HCT116 (cell line): ENCODE measurements around the gene POLR1A. TPM values are rescaled to one million over a fixed set of nuclear protein-coding genes. Genes with fewer than 3 reads are reported as not detected.

Experiments
- ATAC-seq: fragments of 200-7000 bp; cut with Tn5 transposase; 2 replicates; pipeline ENCODE4 v1.9.1; 2020; ENCODE audit warnings: mild to moderate bottlenecking, moderate library complexity
- BruUV-seq: library from RNA; stranded (reverse); fragments of 400-500 nt; replicated peaks from 2 replicates; lab custom pipeline; 2021; lab: Mats Ljungman, UMichigan
- CTCF ChIA-PET: fragments of 300-600 bp; sonication (Branson Sonifier 250); formaldehyde crosslinking; loops from one replicate; lab custom pipeline; 2021; ENCODE audit warnings: antibody characterized with exemption; lab: Charles Lee
- POLR2A ChIA-PET: fragments of 300-600, 350-600 bp; sonication (Branson Sonifier 250); formaldehyde crosslinking; loops from one replicate; lab custom pipeline; 2021; ENCODE audit warnings: antibody characterized with exemption; lab: Charles Lee
- RAD21 ChIA-PET, 2 experiments: fragments of 300-600 bp; sonication (Branson Sonifier 250); formaldehyde crosslinking; loops; one replicate each; lab custom pipeline; 2023; ENCODE audit warnings: low total read pairs in 2 of 2; ENCODE audit not compliant: uncharacterized antibody in 2 of 2, unreplicated experiment in 2 of 2, low non-redundant PET in 1 of 2; lab: Charles Lee
- DNase-seq: peaks from one replicate; pipeline ENCODE4 v3.0.0-alpha.2; 2010; ENCODE audit warnings: low read depth, low spot score
- H2AFZ ChIP-seq: fragments of 200-600 bp; shearing (Covaris generic), sonication (generic); 2 replicates; pipeline ENCODE4 v1.6.1; 2017; ENCODE audit warnings: low read depth, mixed run types, mixed read lengths, antibody characterized with exemption, low read length; ENCODE audit not compliant: poor library complexity, severe bottlenecking
- H3K27ac ChIP-seq: 2 replicates; pipeline ENCODE4 v1.5.1; 2012; ENCODE audit warnings: low read depth, low read length
- H3K27me3 ChIP-seq: fragments of 200-600 bp; sonication (generic); 2 replicates; pipeline ENCODE4 v1.6.1; 2016; ENCODE audit warnings: mixed run types, low read length, mixed read lengths; ENCODE audit not compliant: insufficient read depth
- H3K36me3 ChIP-seq, 2 experiments: fragments of 200-500 bp in 1 of 2; fragments of 200-600 bp in 1 of 2; sonication (Bioruptor generic) in 1 of 2; sonication (generic) in 1 of 2; 2 replicates each; pipeline versions ENCODE4 v1.5.1 to v1.6.1; 2014 to 2016; ENCODE audit warnings: low read length in 2 of 2, inconsistent platforms in 1 of 2, mixed read lengths in 1 of 2, mixed run types in 1 of 2; ENCODE audit not compliant: insufficient read depth in 2 of 2, control insufficient read depth in 1 of 2
- H3K4me1 ChIP-seq, 2 experiments: fragments of 200-600 bp in 1 of 2; sonication (generic) in 1 of 2; 2 replicates each; pipeline versions ENCODE4 v1.5.1 to v1.6.1; 2012 to 2017; ENCODE audit warnings: low read length in 2 of 2, inconsistent platforms in 1 of 2, mild to moderate bottlenecking in 1 of 2, mixed read lengths in 1 of 2, mixed run types in 1 of 2, moderate library complexity in 1 of 2; ENCODE audit not compliant: insufficient read depth in 2 of 2, control insufficient read depth in 1 of 2
- H3K4me2 ChIP-seq: fragments of 200-600 bp; sonication (generic); 2 replicates; pipeline ENCODE4 v1.6.1; 2017; ENCODE audit warnings: mixed run types, low read length, mixed read lengths
- H3K4me3 ChIP-seq, 2 experiments: fragments of 200-600 bp in 1 of 2; sonication (generic) in 1 of 2; replicated peaks in 1 of 2; 2 replicates each; pipeline ENCODE4 v1.5.1; 2011 to 2016; ENCODE audit warnings: low read length in 2 of 2, control low read depth in 1 of 2, low read depth in 1 of 2, mild to moderate bottlenecking in 1 of 2, mixed read lengths in 1 of 2, mixed run types in 1 of 2
- H3K79me2 ChIP-seq: fragments of 200-600 bp; sonication (generic); 2 replicates; pipeline ENCODE4 v1.6.1; 2017; ENCODE audit warnings: mild to moderate bottlenecking, mixed run types, low read length, moderate library complexity, mixed read lengths; ENCODE audit not compliant: insufficient read depth
- H3K9ac ChIP-seq: fragments of 200-600 bp; sonication (generic); 2 replicates; pipeline ENCODE4 v1.6.1; 2016; ENCODE audit warnings: low read length, mixed read lengths
- H3K9me2 ChIP-seq: fragments of 200-600 bp; sonication (generic), shearing (Covaris generic); 2 replicates; pipeline ENCODE4 v1.6.1; 2017; ENCODE audit warnings: mixed run types, mild to moderate bottlenecking, moderate library complexity; ENCODE audit not compliant: insufficient read depth
- H3K9me3 ChIP-seq, 2 experiments: fragments of 200-500 bp in 1 of 2; fragments of 200-600 bp in 1 of 2; sonication (Bioruptor generic) in 1 of 2; sonication (generic) in 1 of 2; 2 replicates each; pipeline ENCODE4 v1.6.1; 2014 to 2017; ENCODE audit warnings: low read length in 2 of 2, mixed read lengths in 2 of 2, inconsistent platforms in 1 of 2, low read depth in 1 of 2, mild to moderate bottlenecking in 1 of 2, mixed run types in 1 of 2, moderate library complexity in 1 of 2; ENCODE audit not compliant: control insufficient read depth in 1 of 2, insufficient read depth in 1 of 2
- H4K20me1 ChIP-seq: fragments of 200-600 bp; sonication (generic), shearing (Covaris generic); 2 replicates; pipeline ENCODE4 v1.6.1; 2017; ENCODE audit warnings: mixed run types, mild to moderate bottlenecking, moderate library complexity; ENCODE audit not compliant: insufficient read depth
- ATF3 ChIP-seq: IDR thresholded peaks from 2 replicates; pipeline ENCODE4 v1.6.1; 2012
- CBX3 ChIP-seq: IDR thresholded peaks from 2 replicates; pipeline ENCODE4 v1.6.1; 2012; ENCODE audit warnings: low read depth
- CEBPB ChIP-seq: IDR thresholded peaks from 2 replicates; pipeline ENCODE4 v1.6.1; 2012; ENCODE audit warnings: low read depth
- CTCF ChIP-seq, 3 experiments: fragments of 200-600 bp in 1 of 3; sonication (generic) in 1 of 3; IDR thresholded peaks in 2 of 3; conservative IDR thresholded peaks in 1 of 3; 2 replicates each; pipeline ENCODE4 v1.5.1; 2012 to 2017; ENCODE audit warnings: low read depth in 2 of 3, low read length in 2 of 3, antibody characterized with exemption in 1 of 3, borderline replicate concordance in 1 of 3, control low read depth in 1 of 3, mild to moderate bottlenecking in 1 of 3, mixed read lengths in 1 of 3, mixed run types in 1 of 3, moderate library complexity in 1 of 3; ENCODE audit not compliant: insufficient read depth in 1 of 3
- EGR1 ChIP-seq: IDR thresholded peaks from 2 replicates; pipeline ENCODE4 v1.6.1; 2012; ENCODE audit warnings: low read depth
- EZH2 ChIP-seq: fragments of 200-600 bp; sonication (generic); IDR thresholded peaks from 2 replicates; pipeline ENCODE4 v1.6.1; 2017; ENCODE audit warnings: antibody characterized with exemption, mixed run types
- FOSL1 ChIP-seq: IDR thresholded peaks from 2 replicates; pipeline ENCODE4 v1.6.1; 2012; ENCODE audit warnings: low read depth
- MAX ChIP-seq: IDR thresholded peaks from 2 replicates; pipeline ENCODE4 v1.6.1; 2012
- POLR2A ChIP-seq: IDR thresholded peaks from 2 replicates; pipeline ENCODE4 v1.7.0; 2011; ENCODE audit warnings: borderline replicate concordance; ENCODE audit not compliant: insufficient read depth, insufficient read length; ENCODE audit errors: extremely low read depth
- POLR2AphosphoS5 ChIP-seq: IDR thresholded peaks from 2 replicates; pipeline ENCODE4 v1.6.1; 2011; ENCODE audit warnings: mild to moderate bottlenecking, low read depth, low read length, moderate library complexity
- RAD21 ChIP-seq: IDR thresholded peaks from 2 replicates; pipeline ENCODE4 v1.6.1; 2012; ENCODE audit warnings: low read depth, mild to moderate bottlenecking
- SP1 ChIP-seq: IDR thresholded peaks from 2 replicates; pipeline ENCODE4 v1.6.1; 2012; ENCODE audit warnings: low read depth
- SRF ChIP-seq: IDR thresholded peaks from 2 replicates; pipeline ENCODE4 v1.6.1; 2012; ENCODE audit warnings: low read depth
- YY1 ChIP-seq: IDR thresholded peaks from 2 replicates; pipeline ENCODE4 v1.6.1; 2011; ENCODE audit warnings: low read length, low read depth, moderate library complexity, mild to moderate bottlenecking; ENCODE audit not compliant: insufficient replicate concordance; ENCODE audit errors: extremely low read depth
- ZBTB33 ChIP-seq: IDR thresholded peaks from 2 replicates; pipeline ENCODE4 v1.6.1; 2011; ENCODE audit warnings: mild to moderate bottlenecking, low read length, moderate library complexity; ENCODE audit not compliant: insufficient replicate concordance; ENCODE audit errors: extremely low read depth
- ZNF274 ChIP-seq: fragments of 200-500 bp; sonication (Bioruptor generic); IDR thresholded peaks from 2 replicates; pipeline ENCODE4 v1.6.1; 2014; ENCODE audit warnings: mild to moderate bottlenecking, low read depth, low read length, inconsistent platforms
- intact Hi-C: fragments of 100-400 bp; cut with micrococcal nuclease; formaldehyde crosslinking; loops from 2 replicates; pipeline ENCODE4 v1.10.0; 2022
- total RNA-seq: library from RNA; stranded (reverse); gene quantifications from one replicate; pipeline ENCODE4 v1.2.1, GENCODE V29; 2021; ENCODE audit not compliant: unreplicated experiment

The POLR1A gene
- total RNA-seq, 1 experiment from 2014 or later = 46.6 TPM

- H4K20me1 ChIP-seq = no peaks in the 10 kb centered on the region
- no peaks in the 10 kb centered on the region for H3K79me2 ChIP-seq
- BruUV-seq = no TSS peak
- no peak overlapping the region for H2AFZ ChIP-seq
- H3K4me2 ChIP-seq = no peak overlapping the region
- no peak overlapping the region for H3K9ac ChIP-seq
- no peaks in the 10 kb centered on the region for H3K9me3 ChIP-seq
- no peaks in the 10 kb centered on the region for H3K4me1 ChIP-seq
- no peak for DNase-seq
- TF ChIP-seq ZNF274 (no peak), EGR1 (no peak), MAX (no peak), RAD21 (no peak), POLR2AphosphoS5 (no peak), EZH2 (no peak), POLR2A (no peak), CBX3 (no peak), SRF (no peak)
- ChIA-PET CTCF (interaction anchor here (0.6 kb wide), 1 partner anchor 211 kb away, joined by 3 read pairs; no protein-coding TSS in a partner anchor), RAD21 (no interaction called here), POLR2A (no interaction called here)
- no peak for ATAC-seq
- no peaks in the 10 kb centered on the region for H3K27me3 ChIP-seq
- no peak overlapping the region for H3K4me3 ChIP-seq
- peaks cover 48 to 61% of the 10 kb centered on the region in 2 experiments; a peak in 3 of 4 replicates for H3K36me3 ChIP-seq
- no peaks in the 10 kb centered on the region for H3K9me2 ChIP-seq
- intact Hi-C loops = no loop called here
- no peak overlapping the region for H3K27ac ChIP-seq
These were observed 67.2 kb downstream of the POLR1A start for GRCh38 chr2:86038291-86039081.

- H3K9me3 ChIP-seq = no peaks in the 10 kb centered on the region
- H3K9me2 ChIP-seq = no peaks in the 10 kb centered on the region
- RAD21 ChIA-PET = interaction anchor here in 1 of 2 experiments (0.7 kb wide), 1 partner anchor 208 kb away, joined by 3 read pairs; no protein-coding TSS in a partner anchor
- no peak overlapping the region for H3K9ac ChIP-seq
- POLR2A ChIA-PET = no interaction called here
- BruUV-seq = no TSS peak
- H3K79me2 ChIP-seq = no peaks in the 10 kb centered on the region
- intact Hi-C loops = no loop called here
- peaks cover 50 to 58% of the 10 kb centered on the region in 2 experiments; a peak in 3 of 4 replicates for H3K36me3 ChIP-seq
- CTCF ChIA-PET = no interaction called here
- H2AFZ ChIP-seq = no peak overlapping the region
- no peak overlapping the region for H3K4me3 ChIP-seq
- no peaks in the 10 kb centered on the region for H4K20me1 ChIP-seq
- no peak overlapping the region for H3K4me2 ChIP-seq
- no peaks in the 10 kb centered on the region for H3K4me1 ChIP-seq
- H3K27me3 ChIP-seq = no peaks in the 10 kb centered on the region
- no peak for DNase-seq
- no peak overlapping the region for H3K27ac ChIP-seq
- no peak for ATAC-seq
- TF ChIP-seq SP1 (no peak), POLR2AphosphoS5 (no peak), YY1 (no peak), ZBTB33 (no peak), FOSL1 (no peak), EZH2 (no peak), CBX3 (no peak), ATF3 (no peak), CEBPB (no peak), CTCF (IDR thresholded peaks at IDR 0.05 in 2 of 3, conservative IDR thresholded peaks at IDR 0.05 in 1 of 3; ENCODE audit: borderline replicate concordance in 1 of 3, insufficient read depth in 1 of 3, low read depth in 2 of 3, low read length in 2 of 3) (no peak)
These were observed 67.9 kb downstream of the POLR1A start for GRCh38 chr2:86037795-86038192.
